ENCODE results near the gene P2RX1.

DNA sequence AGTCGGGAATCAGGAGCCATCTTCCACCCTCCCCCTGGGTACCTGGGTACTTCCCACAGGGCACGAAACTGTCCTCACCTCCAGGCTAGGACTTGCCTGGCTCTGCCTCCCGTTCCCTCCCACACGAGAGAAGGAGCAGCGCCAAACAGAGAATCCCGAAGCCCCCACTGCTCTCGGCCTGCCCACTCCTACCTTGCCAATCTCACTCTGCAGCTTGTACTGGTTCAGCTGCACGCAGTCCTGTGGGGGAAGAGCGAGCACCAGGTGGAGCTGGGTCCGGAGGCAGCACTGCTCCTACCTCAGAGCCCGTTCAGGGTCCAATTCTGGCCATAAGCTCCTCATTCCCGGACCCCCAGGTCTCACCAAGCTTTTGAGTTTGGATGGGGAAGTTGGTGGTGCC is 32.1 kb downstream of the P2RX1 start:
- TF ChIP-seq, protein P1, sequence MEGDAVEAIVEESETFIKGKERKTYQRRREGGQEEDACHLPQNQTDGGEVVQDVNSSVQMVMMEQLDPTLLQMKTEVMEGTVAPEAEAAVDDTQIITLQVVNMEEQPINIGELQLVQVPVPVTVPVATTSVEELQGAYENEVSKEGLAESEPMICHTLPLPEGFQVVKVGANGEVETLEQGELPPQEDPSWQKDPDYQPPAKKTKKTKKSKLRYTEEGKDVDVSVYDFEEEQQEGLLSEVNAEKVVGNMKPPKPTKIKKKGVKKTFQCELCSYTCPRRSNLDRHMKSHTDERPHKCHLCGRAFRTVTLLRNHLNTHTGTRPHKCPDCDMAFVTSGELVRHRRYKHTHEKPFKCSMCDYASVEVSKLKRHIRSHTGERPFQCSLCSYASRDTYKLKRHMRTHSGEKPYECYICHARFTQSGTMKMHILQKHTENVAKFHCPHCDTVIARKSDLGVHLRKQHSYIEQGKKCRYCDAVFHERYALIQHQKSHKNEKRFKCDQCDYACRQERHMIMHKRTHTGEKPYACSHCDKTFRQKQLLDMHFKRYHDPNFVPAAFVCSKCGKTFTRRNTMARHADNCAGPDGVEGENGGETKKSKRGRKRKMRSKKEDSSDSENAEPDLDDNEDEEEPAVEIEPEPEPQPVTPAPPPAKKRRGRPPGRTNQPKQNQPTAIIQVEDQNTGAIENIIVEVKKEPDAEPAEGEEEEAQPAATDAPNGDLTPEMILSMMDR (IDR thresholded peaks at IDR 0.05) = no peak
- no peak for TF ChIP-seq POLR2A (IDR thresholded peaks at IDR 0.05)
- no peak for TF ChIP-seq POLR2AphosphoS5 (IDR thresholded peaks at IDR 0.05)
- no peak for TF ChIP-seq EP300 (IDR thresholded peaks at IDR 0.05)
